Effector memory CD4-positive, alpha-beta T cell (primary cell): ENCODE data around the gene RASSF3.
A peak's percentile ranks its signal among the peaks of the same experiment; 100 is the strongest.

Source experiments
- DNase-seq, 3 donors: peaks; one replicate each; pipeline ENCODE4 v3.0.0-alpha.2; 2020
- H3K27ac ChIP-seq: 2 replicates; pipeline ENCODE4 v1.7.0; 2013; ENCODE audit warnings: mild to moderate bottlenecking, low read length, moderate library complexity; ENCODE audit not compliant: insufficient read depth, poor library complexity, severe bottlenecking
- H3K27me3 ChIP-seq: replicated peaks from 2 replicates; pipeline ENCODE4 v1.7.0; 2013; ENCODE audit warnings: mild to moderate bottlenecking, low read length; ENCODE audit not compliant: insufficient read depth, control insufficient read depth, poor library complexity, severe bottlenecking
- H3K36me3 ChIP-seq: 2 replicates; pipeline ENCODE4 v1.7.0; 2013; ENCODE audit warnings: mild to moderate bottlenecking, low read length, moderate library complexity; ENCODE audit not compliant: control insufficient read depth, insufficient read depth
- H3K4me1 ChIP-seq: 2 replicates; pipeline ENCODE4 v1.7.0; 2013; ENCODE audit warnings: low read length, mild to moderate bottlenecking; ENCODE audit not compliant: control insufficient read depth, insufficient read depth, poor library complexity, severe bottlenecking
- H3K4me3 ChIP-seq: 2 replicates; pipeline ENCODE4 v1.7.0; 2013; ENCODE audit warnings: low read length, low read depth, mild to moderate bottlenecking; ENCODE audit not compliant: insufficient read depth, poor library complexity, severe bottlenecking
- H3K9me3 ChIP-seq: 2 replicates; pipeline ENCODE4 v1.7.0; 2013; ENCODE audit warnings: mild to moderate bottlenecking, low read length, moderate library complexity; ENCODE audit not compliant: control insufficient read depth

Gene RASSF3

GRCh38 chr12:64590183-64590582 lies 20.1 kb upstream of the RASSF3 start:
- H3K27ac ChIP-seq, result no peak overlapping the region
- H3K4me3 ChIP-seq, result no peak overlapping the region
- no peaks in the 10 kb centered on the region for H3K36me3 ChIP-seq
- DNase-seq, result no peak
- H3K9me3 ChIP-seq, result no peaks in the 10 kb centered on the region
- no peaks in the 10 kb centered on the region for H3K27me3 ChIP-seq
- H3K4me1 ChIP-seq, result peaks cover 2% of the 10 kb centered on the region

GRCh38 chr12:64595863-64596793 lies 14.2 kb upstream of the RASSF3 start:
- Histone ChIP-seq H3K27ac (no peak overlapping the region), H3K4me1 (peaks cover 15% of the 10 kb centered on the region), H3K9me3 (no peaks in the 10 kb centered on the region), H3K4me3 (no peak overlapping the region), H3K27me3 (no peaks in the 10 kb centered on the region), H3K36me3 (no peaks in the 10 kb centered on the region)
- DNase-seq, result no peak

GRCh38 chr12:64598831-64599230 lies 11.5 kb upstream of the RASSF3 start:
- no peak for DNase-seq
- H3K27me3 ChIP-seq, result no peaks in the 10 kb centered on the region
- peak overlapping the region; percentile 33 for H3K4me3 ChIP-seq

GRCh38 chr12:64600164-64600561 lies 10.1 kb upstream of the RASSF3 start:
- Histone ChIP-seq H3K36me3 (no peaks in the 10 kb centered on the region), H3K27ac (no peak overlapping the region), H3K9me3 (no peaks in the 10 kb centered on the region), H3K27me3 (no peaks in the 10 kb centered on the region), H3K4me1 (peaks cover 15% of the 10 kb centered on the region), H3K4me3 (no peak overlapping the region)
- no peak for DNase-seq

More at GRCh38 chr12:64598831-64599230, 11.5 kb upstream of the RASSF3 start:
- H3K27ac ChIP-seq, result peak overlapping the region; percentile 37
- no peaks in the 10 kb centered on the region for H3K9me3 ChIP-seq
- no peaks in the 10 kb centered on the region for H3K36me3 ChIP-seq
- peaks cover 15% of the 10 kb centered on the region for H3K4me1 ChIP-seq

GRCh38 chr12:64603183-64603841 lies 7.0 kb upstream of the RASSF3 start:
- Histone ChIP-seq H3K27me3 (no peaks in the 10 kb centered on the region), H3K4me1 (peaks cover 16% of the 10 kb centered on the region), H3K27ac (no peak overlapping the region), H3K36me3 (no peaks in the 10 kb centered on the region), H3K4me3 (no peak overlapping the region), H3K9me3 (no peaks in the 10 kb centered on the region)
- no peak for DNase-seq

- no peaks in the 10 kb centered on the region for H3K27me3 ChIP-seq
- H3K9me3 ChIP-seq, result no peaks in the 10 kb centered on the region
- peak; percentile 30 to 37 (median 35) for DNase-seq
- H3K36me3 ChIP-seq, result no peaks in the 10 kb centered on the region
- peaks cover 10% of the 10 kb centered on the region for H3K4me1 ChIP-seq
- peak overlapping the region; percentile 79 for H3K4me3 ChIP-seq
- peak overlapping the region; percentile 82 for H3K27ac ChIP-seq
Observed at GRCh38 chr12:64608901-64609535, 1.3 kb upstream of the RASSF3 start.

GRCh38 chr12:64609536-64610078 lies 688 bp upstream of the RASSF3 start:
- H3K4me3 ChIP-seq, result peak overlapping the region; percentile 79
- H3K9me3 ChIP-seq, result no peaks in the 10 kb centered on the region
- no peak for DNase-seq
- H3K4me1 ChIP-seq, result peaks cover 12% of the 10 kb centered on the region
- peak overlapping the region; percentile 82 for H3K27ac ChIP-seq
- H3K27me3 ChIP-seq, result no peaks in the 10 kb centered on the region
- no peaks in the 10 kb centered on the region for H3K36me3 ChIP-seq

GRCh38 chr12:64610660-64611340 lies 505 bp downstream of the RASSF3 start:
- Histone ChIP-seq H3K9me3 (no peaks in the 10 kb centered on the region), H3K27me3 (no peaks in the 10 kb centered on the region), H3K36me3 (peaks cover 5% of the 10 kb centered on the region), H3K27ac (peak overlapping the region; percentile 79), H3K4me1 (peaks cover 21% of the 10 kb centered on the region), H3K4me3 (peak overlapping the region; percentile 87)
- peak; percentile 53 to 61 (median 59) for DNase-seq
